ENCODE results near the gene XG.
"Not testable (repeated sequence)": the region's sequence is repeated elsewhere in the genome, so short reads cannot be mapped to it uniquely, and the experiment has no call there.

Gene XG

GRCh38 chrX:2781698-2782097 is 29.9 kb downstream of the XG start:
- no peak for DNase-seq

GRCh38 chrX:2782171-2782570 is 30.3 kb downstream of the XG start:
- no peak for DNase-seq

- no peak for DNase-seq
These were observed 30.9 kb downstream of the XG start for GRCh38 chrX:2782778-2783177.

GRCh38 chrX:2784026-2784425 is 32.2 kb downstream of the XG start:
- no peak for DNase-seq

GRCh38 chrX:2785538-2785937 is 33.7 kb downstream of the XG start:
- DNase-seq = no peak

- no peak for DNase-seq
These were observed 37.1 kb downstream of the XG start for GRCh38 chrX:2788980-2789379.

GRCh38 chrX:2789569-2789968 is 37.7 kb downstream of the XG start:
- DNase-seq = no peak

- no peak for DNase-seq
These were observed 41.9 kb downstream of the XG start for GRCh38 chrX:2793752-2794151.

GRCh38 chrX:2794336-2794735 is 42.5 kb downstream of the XG start:
- no peak for DNase-seq

- not testable (repeated sequence) for DNase-seq
These were observed 45.0 kb downstream of the XG start for GRCh38 chrX:2796808-2797207.

GRCh38 chrX:2799369-2799768 is 47.5 kb downstream of the XG start:
- DNase-seq = no peak

- not testable (repeated sequence) for DNase-seq
These were observed 48.1 kb downstream of the XG start for GRCh38 chrX:2799980-2800379.

GRCh38 chrX:2801223-2801622 is 49.4 kb downstream of the XG start:
- no peak for DNase-seq

GRCh38 chrX:2802376-2803090 is 50.7 kb downstream of the XG start:
- peak; percentile 62 for DNase-seq

- not testable (repeated sequence) for DNase-seq
These were observed 51.6 kb downstream of the XG start for GRCh38 chrX:2803486-2803885.

- not testable (repeated sequence) for DNase-seq
These were observed 52.4 kb downstream of the XG start for GRCh38 chrX:2804106-2804843.

- DNase-seq = not testable (repeated sequence)
These were observed 53.0 kb downstream of the XG start for GRCh38 chrX:2804858-2805257.

- DNase-seq = no peak
These were observed 59.4 kb downstream of the XG start for GRCh38 chrX:2811271-2811670.

GRCh38 chrX:2812161-2812907 is 60.5 kb downstream of the XG start:
- not testable (repeated sequence) for DNase-seq

- DNase-seq = no peak
These were observed 65.2 kb downstream of the XG start for GRCh38 chrX:2817036-2817435.

GRCh38 chrX:2819345-2820135 is 67.7 kb downstream of the XG start:
- DNase-seq = no peak

GRCh38 chrX:2820136-2820771 is 68.4 kb downstream of the XG start:
- no peak for DNase-seq

All from NCI-H226 (cell line).